Mesendoderm (in vitro differentiated cells): ENCODE data around the gene DCBLD1.
A peak's percentile ranks its signal among the peaks of the same experiment; 100 is the strongest.

Experiments
- DNase-seq: peaks from one replicate; pipeline ENCODE4 v3.0.0; 2013
- H2AK5ac ChIP-seq: 2 replicates; pipeline ENCODE4 v1.6.1; 2013; ENCODE audit warnings: low read length, inconsistent platforms
- H2BK120ac ChIP-seq: 2 replicates; pipeline ENCODE4 v1.6.1; 2013; ENCODE audit warnings: low read depth, mild to moderate bottlenecking, low read length, moderate library complexity, mixed read lengths
- H2BK15ac ChIP-seq: replicated peaks from 2 replicates; pipeline ENCODE4 v1.6.1; 2013; ENCODE audit warnings: low read depth, mild to moderate bottlenecking, moderate library complexity
- H2BK5ac ChIP-seq: 2 replicates; pipeline ENCODE4 v1.6.1; 2013; ENCODE audit warnings: low read length, inconsistent platforms
- H3K18ac ChIP-seq: 2 replicates; pipeline ENCODE4 v1.6.1; 2013; ENCODE audit warnings: mild to moderate bottlenecking, low read length, mixed read lengths
- H3K23ac ChIP-seq: one replicate; pipeline ENCODE4 v1.6.1; 2013; ENCODE audit warnings: low read length
- H3K27ac ChIP-seq: 2 replicates; pipeline ENCODE4 v1.5.1; 2013; ENCODE audit warnings: low read depth, mild to moderate bottlenecking, inconsistent platforms, low read length, moderate library complexity
- H3K27me3 ChIP-seq: 2 replicates; pipeline ENCODE4 v1.6.1; 2013; ENCODE audit warnings: low read length, control low read depth, mild to moderate bottlenecking, inconsistent platforms; ENCODE audit not compliant: insufficient read depth, poor library complexity
- H3K36me3 ChIP-seq: 2 replicates; pipeline ENCODE4 v1.6.1; 2013; ENCODE audit warnings: low read length, inconsistent platforms; ENCODE audit not compliant: control insufficient read depth, insufficient read depth
- H3K4ac ChIP-seq: one replicate; pipeline ENCODE4 v1.6.1; 2013; ENCODE audit warnings: low read depth, mild to moderate bottlenecking, low read length, moderate library complexity
- H3K4me1 ChIP-seq: 2 replicates; pipeline ENCODE4 v1.6.1; 2013; ENCODE audit warnings: low read depth, low read length, inconsistent platforms; ENCODE audit not compliant: control insufficient read depth
- H3K4me2 ChIP-seq: 2 replicates; pipeline ENCODE4 v1.6.1; 2013; ENCODE audit warnings: low read length
- H3K4me3 ChIP-seq: 2 replicates; pipeline ENCODE4 v1.5.1; 2013; ENCODE audit warnings: mild to moderate bottlenecking, low read length
- H3K56ac ChIP-seq: one replicate; pipeline ENCODE4 v1.6.1; 2013; ENCODE audit warnings: low read length
- H3K79me1 ChIP-seq: 2 replicates; pipeline ENCODE4 v1.6.1; 2013; ENCODE audit warnings: low read length, inconsistent platforms
- H3K79me2 ChIP-seq: 2 replicates; pipeline ENCODE4 v1.6.1; 2013; ENCODE audit warnings: mild to moderate bottlenecking, low read length; ENCODE audit not compliant: control insufficient read depth, insufficient read depth
- H3K9ac ChIP-seq: 2 replicates; pipeline ENCODE4 v1.6.1; 2013; ENCODE audit warnings: low read length, inconsistent platforms
- H4K5ac ChIP-seq: one replicate; pipeline ENCODE4 v1.6.1; 2013; ENCODE audit warnings: low read length
- H4K8ac ChIP-seq: one replicate; pipeline ENCODE4 v1.6.1; 2013; ENCODE audit warnings: low read depth, mild to moderate bottlenecking, control low read depth, low read length, moderate library complexity
- WGBS: extraction: QIAGEN DNeasy Blood & Tissue Kit; methylation state at CpG from one replicate; pipeline ENCODE4 v1.1.7; 2013; ENCODE audit warnings: low lambda C conversion rate, missing lambda C conversion rate; ENCODE audit not compliant: insufficient coverage; ENCODE audit errors: extremely low coverage; 5-methylcytosine and 5-hydroxymethylcytosine counted together

The DCBLD1 gene

DNA sequence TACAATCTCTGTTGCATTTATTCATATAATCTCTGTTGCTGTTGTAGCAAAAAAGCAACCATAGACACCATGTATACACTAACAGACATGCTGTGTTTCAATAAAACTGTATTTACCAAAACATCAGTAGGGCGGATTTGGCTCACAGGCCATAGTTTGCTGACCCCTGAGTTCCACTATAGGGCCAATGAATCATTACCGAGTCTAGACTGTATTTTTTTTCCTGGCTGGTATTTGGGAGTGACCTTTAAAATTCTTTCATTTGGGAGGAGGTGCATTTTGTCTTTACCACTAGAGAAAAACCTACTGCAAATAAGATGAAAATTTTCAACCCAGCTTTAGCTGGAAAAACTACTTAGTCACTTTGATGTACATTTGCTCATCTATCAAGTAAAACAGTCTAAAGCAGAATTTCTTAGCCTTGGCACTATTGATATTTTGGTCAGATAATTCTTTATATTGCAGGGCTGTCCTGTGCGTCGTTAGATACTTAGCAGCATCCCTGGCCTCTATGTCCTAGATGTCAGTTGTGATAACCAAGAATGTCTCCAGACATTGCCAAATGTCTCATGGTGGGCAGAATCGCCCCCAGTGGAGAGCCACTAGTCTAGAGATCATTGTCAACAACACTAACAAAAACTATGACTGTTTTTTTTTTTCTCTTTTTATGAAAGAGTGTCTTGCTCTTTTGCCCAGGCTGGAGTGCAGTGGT lies 39.5 kb downstream of the DCBLD1 start:
- H2BK15ac ChIP-seq: no peak overlapping the region
- H3K23ac ChIP-seq: no peak overlapping the region
- H2AK5ac ChIP-seq: no peak overlapping the region
- no peak overlapping the region for H3K27ac ChIP-seq
- H3K9ac ChIP-seq: no peak overlapping the region
- no peak overlapping the region for H3K56ac ChIP-seq
- no peak for DNase-seq
- H3K4me3 ChIP-seq: no peak overlapping the region
- H2BK5ac ChIP-seq: no peak overlapping the region
- H2BK120ac ChIP-seq: no peak overlapping the region
- H3K18ac ChIP-seq: no peak overlapping the region
- no peak overlapping the region for H3K4me2 ChIP-seq
- no peak overlapping the region for H4K5ac ChIP-seq
- no peak overlapping the region for H3K4ac ChIP-seq
- peaks cover 1% of the 10 kb centered on the region for H3K36me3 ChIP-seq
- no peak overlapping the region for H4K8ac ChIP-seq
- no peaks in the 10 kb centered on the region for H3K27me3 ChIP-seq
- WGBS: no CpG with 5 or more reads among the region's 5 CpGs
- H3K79me2 ChIP-seq: no peaks in the 10 kb centered on the region
- H3K4me1 ChIP-seq: no peaks in the 10 kb centered on the region
- no peaks in the 10 kb centered on the region for H3K79me1 ChIP-seq

- no peak overlapping the region for H3K4ac ChIP-seq
- no peak overlapping the region for H4K8ac ChIP-seq
- H3K36me3 ChIP-seq: peaks cover 1% of the 10 kb centered on the region
- no peak for DNase-seq
- H2BK15ac ChIP-seq: no peak overlapping the region
- H2BK120ac ChIP-seq: no peak overlapping the region
- no peak overlapping the region for H2BK5ac ChIP-seq
- no peak overlapping the region for H3K9ac ChIP-seq
- H3K56ac ChIP-seq: no peak overlapping the region
- H3K27ac ChIP-seq: no peak overlapping the region
- no peaks in the 10 kb centered on the region for H3K27me3 ChIP-seq
- WGBS: no CpG with 5 or more reads among the region's 2 CpGs
- no peak overlapping the region for H2AK5ac ChIP-seq
- no peak overlapping the region for H4K5ac ChIP-seq
- H3K79me2 ChIP-seq: no peaks in the 10 kb centered on the region
- H3K79me1 ChIP-seq: no peaks in the 10 kb centered on the region
- no peak overlapping the region for H3K4me3 ChIP-seq
- no peak overlapping the region for H3K4me2 ChIP-seq
- no peak overlapping the region for H3K23ac ChIP-seq
- peaks cover 3% of the 10 kb centered on the region for H3K4me1 ChIP-seq
- H3K18ac ChIP-seq: no peak overlapping the region
Observed at GRCh38 chr6:117525607-117526006, 43.1 kb downstream of the DCBLD1 start.

- WGBS: no CpG with 5 or more reads among the region's 4 CpGs
Observed at GRCh38 chr6:117530467-117531242, 48.2 kb downstream of the DCBLD1 start.

DNA sequence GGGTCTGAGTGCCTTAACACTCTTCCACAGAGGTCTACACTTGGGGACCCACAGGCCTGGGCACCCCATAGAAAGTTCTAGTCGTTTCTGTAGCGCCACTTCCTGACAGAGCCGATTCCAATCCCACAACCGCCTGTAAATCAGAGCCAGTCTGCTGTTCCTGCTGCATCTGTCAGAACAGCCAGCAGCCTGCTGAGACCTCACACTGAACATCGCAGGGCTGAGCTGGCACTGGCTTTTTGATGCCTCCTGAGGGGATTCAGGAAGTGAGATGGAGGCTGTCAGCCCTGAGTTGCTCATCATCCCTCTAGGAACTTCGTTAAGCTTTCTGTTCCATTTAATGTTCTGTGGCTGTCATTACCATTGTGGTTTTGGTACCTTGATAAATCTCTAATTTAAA lies 48.9 kb downstream of the DCBLD1 start:
- DNase-seq: peak; percentile 31
- Histone ChIP-seq H3K4me2 (no peak overlapping the region), H2BK5ac (no peak overlapping the region), H3K18ac (no peak overlapping the region), H3K23ac (no peak overlapping the region), H3K4me3 (no peak overlapping the region), H3K9ac (no peak overlapping the region), H3K4me1 (peaks cover 11% of the 10 kb centered on the region), H2AK5ac (no peak overlapping the region), H3K79me2 (no peaks in the 10 kb centered on the region), H3K27me3 (no peaks in the 10 kb centered on the region), H3K36me3 (no peaks in the 10 kb centered on the region), H3K56ac (no peak overlapping the region), H4K8ac (no peak overlapping the region), H3K4ac (no peak overlapping the region), H2BK15ac (no peak overlapping the region), H4K5ac (no peak overlapping the region), H2BK120ac (no peak overlapping the region), H3K79me1 (no peaks in the 10 kb centered on the region), H3K27ac (no peak overlapping the region)
- no CpG with 5 or more reads among the region's 6 CpGs for WGBS

More at GRCh38 chr6:117530467-117531242, 48.2 kb downstream of the DCBLD1 start:
- Histone ChIP-seq H3K79me1 (no peaks in the 10 kb centered on the region), H3K27ac (no peak overlapping the region), H4K5ac (no peak overlapping the region), H3K36me3 (no peaks in the 10 kb centered on the region), H3K4me3 (no peak overlapping the region), H3K4me1 (peaks cover 10% of the 10 kb centered on the region), H3K27me3 (no peaks in the 10 kb centered on the region), H3K4ac (no peak overlapping the region), H2BK15ac (no peak overlapping the region), H4K8ac (no peak overlapping the region), H2BK120ac (no peak overlapping the region), H3K18ac (no peak overlapping the region), H3K4me2 (no peak overlapping the region), H3K9ac (no peak overlapping the region), H3K79me2 (no peaks in the 10 kb centered on the region), H3K56ac (no peak overlapping the region), H2BK5ac (no peak overlapping the region), H2AK5ac (no peak overlapping the region), H3K23ac (no peak overlapping the region)
- DNase-seq: no peak

DNA sequence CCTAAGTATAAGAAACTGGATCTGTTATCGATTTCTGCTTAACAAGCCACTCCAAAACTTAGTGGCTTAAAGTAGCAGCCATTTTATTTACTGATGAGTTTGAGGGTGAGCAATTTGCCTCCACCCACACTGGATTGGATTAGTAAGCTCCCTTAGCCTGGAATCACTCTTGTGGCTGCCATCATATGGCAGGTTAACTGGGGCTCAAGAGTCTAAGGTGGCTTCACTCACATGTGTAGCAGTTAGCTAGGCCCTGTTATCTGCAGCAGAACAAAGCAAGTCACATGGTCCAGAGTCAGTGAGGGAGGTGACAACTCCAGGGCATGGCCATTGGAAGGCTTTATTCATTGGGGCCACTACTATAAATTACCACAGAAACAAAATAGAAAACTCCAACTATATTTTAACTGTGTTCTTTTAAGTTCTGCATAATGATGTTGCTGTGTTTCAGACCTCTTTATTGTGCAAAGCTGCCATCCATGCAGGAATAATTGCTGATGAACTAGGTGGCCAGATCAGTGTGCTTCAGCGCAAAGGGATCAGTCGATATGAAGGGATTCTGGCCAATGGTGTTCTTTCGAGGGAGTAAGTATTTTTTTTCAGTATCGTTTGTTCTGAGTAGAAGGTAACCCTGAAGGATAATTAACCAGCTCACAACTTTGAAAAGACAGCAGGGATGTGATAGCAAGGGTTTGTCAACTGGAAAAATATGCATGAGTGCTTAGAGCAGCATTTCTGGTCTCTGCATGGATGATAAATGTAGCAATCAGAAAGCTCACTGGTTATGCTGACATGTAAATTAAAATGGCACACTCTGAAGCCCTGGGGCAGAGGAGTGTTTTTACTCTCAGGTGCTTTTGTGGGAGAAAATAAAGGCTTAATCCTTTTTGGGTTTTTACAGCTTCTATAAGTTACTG lies 49.6 kb downstream of the DCBLD1 start:
- Histone ChIP-seq H3K36me3 (no peaks in the 10 kb centered on the region), H2AK5ac (no peak overlapping the region), H3K4me1 (peaks cover 14% of the 10 kb centered on the region), H2BK5ac (no peak overlapping the region), H3K27me3 (no peaks in the 10 kb centered on the region), H3K4me2 (no peak overlapping the region), H3K4ac (no peak overlapping the region), H3K4me3 (no peak overlapping the region), H3K18ac (no peak overlapping the region), H3K56ac (no peak overlapping the region), H2BK120ac (no peak overlapping the region), H4K5ac (no peak overlapping the region), H4K8ac (no peak overlapping the region), H2BK15ac (no peak overlapping the region), H3K27ac (no peak overlapping the region), H3K79me2 (no peaks in the 10 kb centered on the region), H3K9ac (no peak overlapping the region), H3K79me1 (no peaks in the 10 kb centered on the region), H3K23ac (no peak overlapping the region)
- no CpG with 5 or more reads among the region's 5 CpGs for WGBS
- no peak for DNase-seq
